ENCODE data around the gene MCM9.

Gene MCM9

DNA sequence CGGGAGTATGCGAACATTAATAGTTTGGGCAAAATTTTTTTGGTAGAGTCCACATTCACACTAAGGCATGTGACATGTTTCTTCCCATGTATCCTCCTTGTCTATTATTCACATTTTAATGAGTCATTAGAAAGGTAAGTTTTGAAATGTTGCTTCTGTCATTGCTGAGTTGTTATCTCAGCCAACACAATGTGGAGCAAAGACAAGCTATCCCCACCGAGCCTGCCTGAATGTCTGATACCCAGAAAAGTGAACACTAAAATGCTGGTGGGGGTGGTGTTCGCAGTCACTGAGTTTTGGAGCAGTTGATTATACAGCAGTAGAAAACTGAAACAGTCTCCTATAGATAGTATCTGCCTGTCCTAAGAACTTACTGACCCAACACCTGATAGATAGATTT lies 109.3 kb downstream of the MCM9 start:
- no peak for DNase-seq (ENCODE audit: low read depth in 1 of 2, low spot score in 1 of 2)
- TF ChIP-seq, protein P1, sequence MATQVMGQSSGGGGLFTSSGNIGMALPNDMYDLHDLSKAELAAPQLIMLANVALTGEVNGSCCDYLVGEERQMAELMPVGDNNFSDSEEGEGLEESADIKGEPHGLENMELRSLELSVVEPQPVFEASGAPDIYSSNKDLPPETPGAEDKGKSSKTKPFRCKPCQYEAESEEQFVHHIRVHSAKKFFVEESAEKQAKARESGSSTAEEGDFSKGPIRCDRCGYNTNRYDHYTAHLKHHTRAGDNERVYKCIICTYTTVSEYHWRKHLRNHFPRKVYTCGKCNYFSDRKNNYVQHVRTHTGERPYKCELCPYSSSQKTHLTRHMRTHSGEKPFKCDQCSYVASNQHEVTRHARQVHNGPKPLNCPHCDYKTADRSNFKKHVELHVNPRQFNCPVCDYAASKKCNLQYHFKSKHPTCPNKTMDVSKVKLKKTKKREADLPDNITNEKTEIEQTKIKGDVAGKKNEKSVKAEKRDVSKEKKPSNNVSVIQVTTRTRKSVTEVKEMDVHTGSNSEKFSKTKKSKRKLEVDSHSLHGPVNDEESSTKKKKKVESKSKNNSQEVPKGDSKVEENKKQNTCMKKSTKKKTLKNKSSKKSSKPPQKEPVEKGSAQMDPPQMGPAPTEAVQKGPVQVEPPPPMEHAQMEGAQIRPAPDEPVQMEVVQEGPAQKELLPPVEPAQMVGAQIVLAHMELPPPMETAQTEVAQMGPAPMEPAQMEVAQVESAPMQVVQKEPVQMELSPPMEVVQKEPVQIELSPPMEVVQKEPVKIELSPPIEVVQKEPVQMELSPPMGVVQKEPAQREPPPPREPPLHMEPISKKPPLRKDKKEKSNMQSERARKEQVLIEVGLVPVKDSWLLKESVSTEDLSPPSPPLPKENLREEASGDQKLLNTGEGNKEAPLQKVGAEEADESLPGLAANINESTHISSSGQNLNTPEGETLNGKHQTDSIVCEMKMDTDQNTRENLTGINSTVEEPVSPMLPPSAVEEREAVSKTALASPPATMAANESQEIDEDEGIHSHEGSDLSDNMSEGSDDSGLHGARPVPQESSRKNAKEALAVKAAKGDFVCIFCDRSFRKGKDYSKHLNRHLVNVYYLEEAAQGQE (IDR thresholded peaks at IDR 0.05; ENCODE audit: insufficient replicate concordance, low read depth): no peak
- no peak for TF ChIP-seq GABPA (IDR thresholded peaks at IDR 0.05; ENCODE audit: low read depth)

DNA sequence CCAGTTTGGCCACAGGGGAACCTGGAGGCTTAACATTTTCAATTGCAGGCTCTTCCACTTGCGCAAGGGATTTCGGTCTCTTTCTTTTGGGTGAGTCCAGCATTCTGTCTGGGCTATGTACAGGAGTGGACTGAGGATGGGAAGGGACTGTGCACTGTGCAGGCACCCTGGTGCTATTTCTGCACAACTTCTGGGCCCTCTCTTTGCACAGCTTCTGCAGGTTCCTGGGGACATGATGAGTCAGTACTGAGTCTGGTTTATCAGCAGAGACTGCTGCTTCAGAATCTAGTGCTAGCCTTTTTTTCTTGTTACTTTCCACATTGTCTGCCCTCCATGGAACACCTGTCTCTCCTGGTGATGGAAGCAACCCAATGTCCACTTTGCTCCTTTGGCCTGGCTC lies 119.5 kb downstream of the MCM9 start:
- H3K4me3 ChIP-seq (replicated peaks; ENCODE audit: insufficient read depth, low read length): no peak overlapping the region
- H3K27me3 ChIP-seq (ENCODE audit: insufficient read depth, poor library complexity, severe bottlenecking): no peaks in the 10 kb centered on the region
- peak; percentile 3 to 55 for DNase-seq (ENCODE audit: low read depth in 1 of 2, low spot score in 1 of 2)
- TF ChIP-seq, protein P2, sequence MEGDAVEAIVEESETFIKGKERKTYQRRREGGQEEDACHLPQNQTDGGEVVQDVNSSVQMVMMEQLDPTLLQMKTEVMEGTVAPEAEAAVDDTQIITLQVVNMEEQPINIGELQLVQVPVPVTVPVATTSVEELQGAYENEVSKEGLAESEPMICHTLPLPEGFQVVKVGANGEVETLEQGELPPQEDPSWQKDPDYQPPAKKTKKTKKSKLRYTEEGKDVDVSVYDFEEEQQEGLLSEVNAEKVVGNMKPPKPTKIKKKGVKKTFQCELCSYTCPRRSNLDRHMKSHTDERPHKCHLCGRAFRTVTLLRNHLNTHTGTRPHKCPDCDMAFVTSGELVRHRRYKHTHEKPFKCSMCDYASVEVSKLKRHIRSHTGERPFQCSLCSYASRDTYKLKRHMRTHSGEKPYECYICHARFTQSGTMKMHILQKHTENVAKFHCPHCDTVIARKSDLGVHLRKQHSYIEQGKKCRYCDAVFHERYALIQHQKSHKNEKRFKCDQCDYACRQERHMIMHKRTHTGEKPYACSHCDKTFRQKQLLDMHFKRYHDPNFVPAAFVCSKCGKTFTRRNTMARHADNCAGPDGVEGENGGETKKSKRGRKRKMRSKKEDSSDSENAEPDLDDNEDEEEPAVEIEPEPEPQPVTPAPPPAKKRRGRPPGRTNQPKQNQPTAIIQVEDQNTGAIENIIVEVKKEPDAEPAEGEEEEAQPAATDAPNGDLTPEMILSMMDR (IDR thresholded peaks at IDR 0.05; ENCODE audit: insufficient read depth, low read length): no peak
- TF ChIP-seq GABPA (IDR thresholded peaks at IDR 0.05; ENCODE audit: low read depth): no peak
- TF ChIP-seq, protein P1 (IDR thresholded peaks at IDR 0.05; ENCODE audit: insufficient replicate concordance, low read depth): no peak
- no peak for TF ChIP-seq SPI1 (IDR thresholded peaks at IDR 0.05; ENCODE audit: borderline replicate concordance, low read depth)
- TF ChIP-seq POLR2AphosphoS5 (IDR thresholded peaks at IDR 0.05; ENCODE audit: low read depth): no peak
- no peak overlapping the region for H3K27ac ChIP-seq (replicated peaks)

More for the DNA sequence above, 109.3 kb downstream of the MCM9 start:
- H3K27ac ChIP-seq (replicated peaks): no peak overlapping the region
- H3K27me3 ChIP-seq (ENCODE audit: insufficient read depth, poor library complexity, severe bottlenecking): no peaks in the 10 kb centered on the region
- H3K4me3 ChIP-seq (replicated peaks; ENCODE audit: insufficient read depth, low read length): no peak overlapping the region

DNA sequence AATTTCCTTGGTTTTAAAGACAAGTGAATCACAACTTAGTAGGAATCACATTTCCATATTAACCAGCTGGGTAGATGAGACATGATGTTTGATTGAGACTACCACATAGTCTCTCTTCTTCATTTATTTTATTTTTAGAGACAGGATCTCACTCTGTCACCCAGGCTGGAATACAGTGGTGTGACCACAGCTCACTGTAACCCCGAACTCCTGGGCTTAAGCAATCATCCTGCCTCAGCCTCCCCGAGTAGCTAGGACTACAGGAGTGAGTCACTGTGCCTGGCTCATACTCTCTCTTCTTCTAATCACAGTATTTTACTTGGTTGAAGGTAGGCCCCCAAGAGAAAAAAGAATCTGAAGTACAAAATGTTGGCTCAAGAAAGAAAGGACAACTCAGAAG lies 121.2 kb downstream of the MCM9 start:
- H3K4me3 ChIP-seq (replicated peaks; ENCODE audit: insufficient read depth, low read length): no peak overlapping the region
- H3K27me3 ChIP-seq (ENCODE audit: insufficient read depth, poor library complexity, severe bottlenecking): no peaks in the 10 kb centered on the region
- TF ChIP-seq, protein P1 (IDR thresholded peaks at IDR 0.05; ENCODE audit: insufficient replicate concordance, low read depth): no peak
- TF ChIP-seq SPI1 (IDR thresholded peaks at IDR 0.05; ENCODE audit: borderline replicate concordance, low read depth) (no peak), GABPA (IDR thresholded peaks at IDR 0.05; ENCODE audit: low read depth) (no peak), POLR2AphosphoS5 (IDR thresholded peaks at IDR 0.05; ENCODE audit: low read depth) (no peak)
- TF ChIP-seq, protein P2 (IDR thresholded peaks at IDR 0.05; ENCODE audit: insufficient read depth, low read length): no peak
- H3K27ac ChIP-seq (replicated peaks): no peak overlapping the region
- DNase-seq (ENCODE audit: low read depth in 1 of 2, low spot score in 1 of 2): no peak

DNA sequence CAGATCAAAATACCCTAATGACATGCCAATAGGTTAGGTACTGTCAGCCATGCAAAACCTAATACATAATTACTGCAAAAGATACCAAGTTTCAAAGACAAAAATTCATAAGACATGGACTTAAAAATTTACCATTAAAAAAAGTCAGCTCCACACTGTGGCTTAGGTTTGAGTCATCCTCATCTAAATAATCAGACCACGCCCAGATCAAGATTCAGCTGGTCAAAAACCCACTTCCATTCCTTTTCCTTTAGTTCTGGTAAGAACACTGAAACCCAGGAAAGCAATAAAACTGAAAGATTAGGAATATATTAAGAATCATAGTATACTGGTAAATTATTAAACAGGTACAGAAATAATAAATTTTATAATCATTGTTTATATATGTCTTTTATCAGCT lies 122.0 kb downstream of the MCM9 start:
- no peaks in the 10 kb centered on the region for H3K27me3 ChIP-seq (ENCODE audit: insufficient read depth, poor library complexity, severe bottlenecking)
- no peak for DNase-seq (ENCODE audit: low read depth in 1 of 2, low spot score in 1 of 2)
- H3K4me3 ChIP-seq (replicated peaks; ENCODE audit: insufficient read depth, low read length): no peak overlapping the region
- TF ChIP-seq, protein P1 (IDR thresholded peaks at IDR 0.05; ENCODE audit: insufficient replicate concordance, low read depth): no peak
- no peak for TF ChIP-seq GABPA (IDR thresholded peaks at IDR 0.05; ENCODE audit: low read depth)
- TF ChIP-seq, protein P2 (IDR thresholded peaks at IDR 0.05; ENCODE audit: insufficient read depth, low read length): no peak
- TF ChIP-seq POLR2AphosphoS5 (IDR thresholded peaks at IDR 0.05; ENCODE audit: low read depth): no peak
- TF ChIP-seq SPI1 (IDR thresholded peaks at IDR 0.05; ENCODE audit: borderline replicate concordance, low read depth): no peak
- H3K27ac ChIP-seq (replicated peaks): no peak overlapping the region
